ENCODE measurements around the gene NAA40. TPM values are rescaled to one million over a fixed set of nuclear protein-coding genes. Genes with fewer than 3 reads are reported as not detected.

The NAA40 gene
- total and polyA plus RNA-seq, 2 of the 13 experiments (the other 11 are each of a cell fraction or from before 2014, with no cell fraction given) = 11.1 to 17.9 TPM

DNA sequence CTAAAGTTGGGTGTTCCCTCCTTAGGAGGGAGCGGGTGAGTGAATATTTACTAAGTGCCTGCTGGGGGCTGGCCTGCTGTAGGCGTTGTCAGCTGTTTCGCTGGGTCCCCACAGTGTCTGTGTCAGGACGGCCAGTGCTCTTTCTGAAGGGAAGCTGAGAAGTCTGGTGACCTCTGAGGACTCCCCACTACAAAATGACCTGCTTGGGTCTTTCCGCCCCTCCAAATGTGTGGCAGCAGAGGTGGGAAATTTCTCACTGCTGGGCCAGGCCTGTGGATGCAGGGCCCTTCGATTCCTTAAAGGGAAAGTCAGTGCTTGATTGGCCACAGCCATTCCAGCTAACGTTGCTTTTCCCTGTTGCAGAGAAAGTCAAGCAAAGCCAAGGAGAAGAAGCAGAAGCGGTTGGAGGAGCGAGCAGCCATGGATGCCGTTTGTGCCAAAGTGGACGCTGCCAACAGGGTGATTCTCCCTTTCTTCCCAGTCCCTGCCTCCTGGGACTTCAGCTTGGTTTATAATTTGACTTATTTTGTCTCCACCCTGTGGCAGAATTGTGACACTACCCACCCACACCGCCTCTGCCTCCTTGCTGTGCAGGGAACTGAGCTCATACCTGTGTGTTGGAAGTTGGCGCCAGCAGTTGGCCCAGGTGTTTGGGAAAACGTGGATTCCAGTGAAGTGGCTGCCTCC is 6.8 kb downstream of the NAA40 start (continued):
- TF ChIP-seq, protein P1, sequence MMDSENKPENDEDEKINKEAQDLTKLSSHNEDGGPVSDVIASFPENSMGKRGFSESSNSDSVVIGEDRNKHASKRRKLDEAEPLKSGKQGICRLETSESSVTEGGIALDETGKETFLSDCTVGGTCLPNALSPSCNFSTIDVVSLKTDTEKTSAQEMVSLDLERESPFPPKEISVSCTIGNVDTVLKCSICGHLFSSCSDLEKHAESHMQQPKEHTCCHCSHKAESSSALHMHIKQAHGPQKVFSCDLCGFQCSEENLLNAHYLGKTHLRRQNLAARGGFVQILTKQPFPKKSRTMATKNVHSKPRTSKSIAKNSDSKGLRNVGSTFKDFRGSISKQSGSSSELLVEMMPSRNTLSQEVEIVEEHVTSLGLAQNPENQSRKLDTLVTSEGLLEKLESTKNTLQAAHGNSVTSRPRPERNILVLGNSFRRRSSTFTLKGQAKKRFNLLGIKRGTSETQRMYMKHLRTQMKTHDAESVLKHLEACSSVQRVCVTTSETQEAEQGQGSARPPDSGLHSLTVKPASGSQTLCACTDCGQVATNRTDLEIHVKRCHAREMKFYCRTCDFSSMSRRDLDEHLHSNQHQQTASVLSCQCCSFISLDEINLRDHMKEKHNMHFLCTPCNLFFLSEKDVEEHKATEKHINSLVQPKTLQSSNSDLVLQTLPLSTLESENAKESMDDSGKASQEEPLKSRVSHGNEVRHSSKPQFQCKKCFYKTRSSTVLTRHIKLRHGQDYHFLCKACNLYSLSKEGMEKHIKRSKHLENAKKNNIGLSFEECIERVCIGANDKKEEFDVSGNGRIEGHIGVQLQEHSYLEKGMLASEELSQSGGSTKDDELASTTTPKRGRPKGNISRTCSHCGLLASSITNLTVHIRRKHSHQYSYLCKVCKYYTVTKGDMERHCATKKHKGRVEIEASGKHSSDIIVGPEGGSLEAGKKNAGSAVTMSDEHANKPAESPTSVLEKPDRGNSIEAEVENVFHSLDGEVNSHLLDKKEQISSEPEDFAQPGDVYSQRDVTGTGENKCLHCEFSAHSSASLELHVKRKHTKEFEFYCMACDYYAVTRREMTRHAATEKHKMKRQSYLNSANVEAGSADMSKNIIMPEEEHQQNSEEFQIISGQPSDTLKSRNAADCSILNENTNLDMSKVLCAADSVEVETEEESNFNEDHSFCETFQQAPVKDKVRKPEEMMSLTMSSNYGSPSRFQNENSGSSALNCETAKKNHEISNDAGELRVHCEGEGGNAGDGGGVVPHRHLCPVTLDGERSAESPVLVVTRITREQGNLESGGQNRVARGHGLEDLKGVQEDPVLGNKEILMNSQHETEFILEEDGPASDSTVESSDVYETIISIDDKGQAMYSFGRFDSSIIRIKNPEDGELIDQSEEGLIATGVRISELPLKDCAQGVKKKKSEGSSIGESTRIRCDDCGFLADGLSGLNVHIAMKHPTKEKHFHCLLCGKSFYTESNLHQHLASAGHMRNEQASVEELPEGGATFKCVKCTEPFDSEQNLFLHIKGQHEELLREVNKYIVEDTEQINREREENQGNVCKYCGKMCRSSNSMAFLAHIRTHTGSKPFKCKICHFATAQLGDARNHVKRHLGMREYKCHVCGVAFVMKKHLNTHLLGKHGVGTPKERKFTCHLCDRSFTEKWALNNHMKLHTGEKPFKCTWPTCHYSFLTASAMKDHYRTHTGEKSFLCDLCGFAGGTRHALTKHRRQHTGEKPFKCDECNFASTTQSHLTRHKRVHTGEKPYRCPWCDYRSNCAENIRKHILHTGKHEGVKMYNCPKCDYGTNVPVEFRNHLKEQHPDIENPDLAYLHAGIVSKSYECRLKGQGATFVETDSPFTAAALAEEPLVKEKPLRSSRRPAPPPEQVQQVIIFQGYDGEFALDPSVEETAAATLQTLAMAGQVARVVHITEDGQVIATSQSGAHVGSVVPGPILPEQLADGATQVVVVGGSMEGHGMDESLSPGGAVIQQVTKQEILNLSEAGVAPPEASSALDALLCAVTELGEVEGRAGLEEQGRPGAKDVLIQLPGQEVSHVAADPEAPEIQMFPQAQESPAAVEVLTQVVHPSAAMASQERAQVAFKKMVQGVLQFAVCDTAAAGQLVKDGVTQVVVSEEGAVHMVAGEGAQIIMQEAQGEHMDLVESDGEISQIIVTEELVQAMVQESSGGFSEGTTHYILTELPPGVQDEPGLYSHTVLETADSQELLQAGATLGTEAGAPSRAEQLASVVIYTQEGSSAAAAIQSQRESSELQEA (CRISPR knock-in tag; IDR thresholded peaks at IDR 0.05; ENCODE audit: not compliant biosample characterization) = no peak
- TF ChIP-seq ZNF543 (CRISPR knock-in tag; IDR thresholded peaks at IDR 0.05) (no peak), NONO (IDR thresholded peaks at IDR 0.05) (no peak), NONO (CRISPR knock-in tag; conservative IDR thresholded peaks at IDR 0.05) (no peak; the same call in 1 of the 2 replicates), ZNF260 (CRISPR knock-in tag; IDR thresholded peaks at IDR 0.05; ENCODE audit: borderline replicate concordance, low read depth) (no peak), ZNF510 (CRISPR knock-in tag; IDR thresholded peaks at IDR 0.05; ENCODE audit: low read depth) (no peak), ZSCAN12 (CRISPR knock-in tag; IDR thresholded peaks at IDR 0.05) (no peak), TBP (CRISPR knock-in tag; IDR thresholded peaks at IDR 0.05) (no peak), KLF12 (CRISPR knock-in tag; IDR thresholded peaks at IDR 0.05; ENCODE audit: borderline replicate concordance) (no peak), ZNF282 (IDR thresholded peaks at IDR 0.05; ENCODE audit: partially characterized antibody) (no peak), ATRX (CRISPR knock-in tag; IDR thresholded peaks at IDR 0.05; ENCODE audit: borderline replicate concordance) (no peak), HMGA1 (CRISPR knock-in tag; conservative IDR thresholded peaks at IDR 0.05) (no peak), TCF12 (IDR thresholded peaks at IDR 0.05) (no peak), TCF12 (CRISPR knock-in tag; IDR thresholded peaks at IDR 0.05) (no peak), ZNF546 (CRISPR knock-in tag; conservative IDR thresholded peaks at IDR 0.05) (no peak), ZNF232 (CRISPR knock-in tag; IDR thresholded peaks at IDR 0.05; ENCODE audit: borderline replicate concordance) (0 out of 2 replicates have a peak, but pooled peaks have one; percentile 18), TEAD3 (CRISPR knock-in tag; optimal IDR thresholded peaks at IDR 0.05; ENCODE audit: borderline replicate concordance) (peak; percentile 77), HOXA3 (CRISPR knock-in tag; IDR thresholded peaks at IDR 0.05) (no peak; the same call in 1 of the 2 replicates)
- TF ChIP-seq, protein P2, sequence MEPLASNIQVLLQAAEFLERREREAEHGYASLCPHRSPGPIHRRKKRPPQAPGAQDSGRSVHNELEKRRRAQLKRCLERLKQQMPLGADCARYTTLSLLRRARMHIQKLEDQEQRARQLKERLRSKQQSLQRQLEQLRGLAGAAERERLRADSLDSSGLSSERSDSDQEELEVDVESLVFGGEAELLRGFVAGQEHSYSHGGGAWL (CRISPR knock-in tag; IDR thresholded peaks at IDR 0.05) = no peak
- TF ChIP-seq, protein P3, sequence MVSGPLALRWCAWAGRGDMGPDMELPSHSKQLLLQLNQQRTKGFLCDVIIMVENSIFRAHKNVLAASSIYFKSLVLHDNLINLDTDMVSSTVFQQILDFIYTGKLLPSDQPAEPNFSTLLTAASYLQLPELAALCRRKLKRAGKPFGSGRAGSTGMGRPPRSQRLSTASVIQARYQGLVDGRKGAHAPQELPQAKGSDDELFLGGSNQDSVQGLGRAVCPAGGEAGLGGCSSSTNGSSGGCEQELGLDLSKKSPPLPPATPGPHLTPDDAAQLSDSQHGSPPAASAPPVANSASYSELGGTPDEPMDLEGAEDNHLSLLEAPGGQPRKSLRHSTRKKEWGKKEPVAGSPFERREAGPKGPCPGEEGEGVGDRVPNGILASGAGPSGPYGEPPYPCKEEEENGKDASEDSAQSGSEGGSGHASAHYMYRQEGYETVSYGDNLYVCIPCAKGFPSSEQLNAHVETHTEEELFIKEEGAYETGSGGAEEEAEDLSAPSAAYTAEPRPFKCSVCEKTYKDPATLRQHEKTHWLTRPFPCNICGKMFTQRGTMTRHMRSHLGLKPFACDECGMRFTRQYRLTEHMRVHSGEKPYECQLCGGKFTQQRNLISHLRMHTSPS (CRISPR knock-in tag; IDR thresholded peaks at IDR 0.05; ENCODE audit: low read depth) = 0 out of 2 replicates have a peak, but pooled peaks have one; percentile 21
- TF ChIP-seq, protein P4, sequence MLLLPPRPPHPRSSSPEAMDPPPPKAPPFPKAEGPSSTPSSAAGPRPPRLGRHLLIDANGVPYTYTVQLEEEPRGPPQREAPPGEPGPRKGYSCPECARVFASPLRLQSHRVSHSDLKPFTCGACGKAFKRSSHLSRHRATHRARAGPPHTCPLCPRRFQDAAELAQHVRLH (CRISPR knock-in tag; IDR thresholded peaks at IDR 0.05; ENCODE audit: borderline replicate concordance, low read depth) = no peak
